NCI-H345 treated with DMSO at 0.1 percent for 48 hours (cell line): ENCODE measurements around the gene THRB.

ENCODE experiments used
- DNase-seq: peaks from one replicate; lab custom pipeline; 2025; ENCODE audit not compliant: unreplicated experiment; lab: John Stamatoyannopoulos, UW

THRB gene

GRCh38 chr3:24492971-24493551 lies 1.6 kb downstream of the THRB start:
- no peak for DNase-seq

DNA sequence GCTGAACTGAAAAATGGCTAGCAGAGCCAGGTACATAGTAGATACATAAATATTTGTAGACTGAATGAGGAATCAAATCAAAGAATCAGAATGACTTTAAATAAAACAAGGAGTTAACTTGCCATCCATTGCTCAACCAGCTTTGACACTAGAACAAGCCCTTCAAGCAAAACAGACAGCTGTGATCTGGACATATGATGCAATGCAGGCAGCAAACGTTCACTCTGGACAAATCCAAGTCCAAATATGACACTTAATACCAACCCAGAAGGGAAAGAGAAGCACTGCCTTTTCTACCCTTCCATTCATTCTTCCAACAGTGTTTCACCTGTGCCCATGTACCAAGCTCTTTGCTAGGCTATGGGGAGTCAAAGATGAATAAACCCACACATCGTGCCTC lies 4.5 kb downstream of the THRB start:
- no peak for DNase-seq

DNA sequence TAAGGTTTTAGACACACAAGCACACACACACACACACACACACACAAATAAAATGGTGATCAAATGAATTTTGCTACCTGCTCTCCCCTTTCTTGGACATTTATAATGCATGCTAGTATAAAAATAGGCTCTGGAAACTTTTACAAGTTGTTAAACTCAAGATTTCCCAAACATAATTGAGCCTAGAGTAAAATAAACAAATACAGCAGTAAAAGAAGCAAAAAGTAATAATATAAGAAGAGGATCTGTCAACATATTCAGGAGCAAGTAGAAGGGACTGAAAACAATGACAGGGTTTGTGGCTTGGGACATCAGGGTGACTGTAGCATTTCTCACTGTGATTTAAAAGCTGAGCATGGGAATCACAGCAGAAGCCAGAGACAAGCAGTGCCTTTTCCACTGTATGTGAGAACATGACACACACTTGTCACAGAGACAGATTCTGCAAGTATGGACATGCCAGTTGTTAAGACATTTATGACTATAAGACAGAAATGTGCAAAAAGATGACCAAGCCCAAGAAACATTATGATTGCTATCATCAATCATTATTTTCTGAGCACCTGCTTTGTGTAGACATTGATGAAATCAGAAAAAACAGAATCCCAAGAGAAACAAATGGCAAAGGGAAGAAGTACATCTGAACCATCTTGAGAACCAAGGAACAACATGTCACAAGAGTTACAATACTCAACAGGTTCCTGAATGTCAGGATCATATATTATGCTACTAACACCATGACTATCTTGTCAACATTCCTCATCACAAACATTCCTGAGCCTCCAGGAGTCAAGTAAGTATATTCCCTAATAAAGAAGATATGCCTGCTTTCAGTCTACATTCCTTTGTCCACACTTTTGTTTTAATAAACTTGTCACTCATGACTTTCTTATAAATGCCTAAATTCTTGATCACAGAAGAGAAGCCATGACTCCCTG lies 7.1 kb downstream of the THRB start:
- DNase-seq: no peak

DNA sequence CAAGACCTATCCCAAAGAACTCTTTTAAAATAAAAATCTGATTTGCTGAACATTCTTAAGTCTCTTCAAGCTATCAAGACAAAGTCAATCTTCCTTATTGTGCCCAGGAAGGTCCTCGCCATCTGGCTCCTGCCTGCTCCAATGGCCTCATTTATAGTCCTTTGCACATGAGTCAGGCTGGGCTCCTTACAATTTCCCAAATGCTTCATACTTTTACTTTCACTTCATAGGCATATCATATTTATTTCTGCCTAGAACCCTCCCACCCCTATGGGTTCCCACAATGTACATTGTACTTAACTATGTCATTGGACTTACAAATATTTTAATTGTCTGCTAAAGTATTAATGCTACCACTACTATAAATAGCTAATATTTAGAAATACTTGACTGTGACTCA lies 9.1 kb downstream of the THRB start:
- no peak for DNase-seq

- DNase-seq: no peak
Observed at GRCh38 chr3:24483873-24484272, 10.8 kb downstream of the THRB start.

DNA sequence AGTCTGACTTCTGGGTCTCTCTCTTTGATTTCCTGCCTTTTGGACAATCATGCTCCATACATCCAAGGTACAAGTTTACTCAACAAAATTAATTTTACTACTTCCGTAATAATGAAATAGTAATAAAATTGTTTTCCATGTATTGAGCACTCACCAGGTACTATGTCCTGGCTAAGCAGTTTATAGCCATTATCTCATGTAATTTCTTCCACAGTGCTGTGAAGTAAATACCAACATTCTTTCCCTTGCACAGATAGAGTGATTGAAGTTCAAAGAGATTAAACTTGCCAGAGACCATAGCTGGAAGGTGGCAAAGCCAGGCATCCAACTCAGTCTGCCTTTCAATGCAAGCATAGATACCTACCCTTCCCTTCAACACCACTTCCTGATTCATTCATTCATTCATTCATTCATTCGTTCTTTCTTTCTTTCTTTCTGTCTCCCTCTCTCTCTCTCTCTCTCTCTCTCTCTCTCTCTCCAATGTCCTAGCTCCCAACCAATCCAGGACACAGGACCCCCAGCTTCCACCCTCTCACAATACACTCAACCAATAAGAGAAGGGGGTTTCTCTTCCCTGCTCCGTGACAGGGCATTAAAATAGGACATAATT lies 12.4 kb downstream of the THRB start:
- no peak for DNase-seq

DNA sequence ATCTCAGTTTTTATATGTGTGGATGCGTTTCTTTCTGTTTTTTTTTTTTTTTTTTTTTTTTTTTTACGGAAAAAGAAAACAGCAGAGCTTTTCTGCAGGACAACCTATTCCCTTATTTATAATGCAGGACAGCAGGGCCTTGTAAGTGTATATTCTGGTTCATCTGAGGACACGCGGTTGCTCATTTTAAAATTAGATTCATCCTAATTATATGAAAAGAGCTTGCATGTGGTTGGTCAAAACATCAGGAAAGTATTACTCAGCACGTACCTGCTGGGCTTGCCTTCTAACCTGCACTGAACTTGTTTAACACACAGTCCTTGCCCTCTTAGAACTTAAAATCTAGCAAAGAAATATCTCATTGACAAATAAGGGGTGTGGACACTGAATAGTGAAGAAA lies 13.5 kb downstream of the THRB start:
- no peak for DNase-seq

GRCh38 chr3:24480497-24480896 lies 14.2 kb downstream of the THRB start:
- no peak for DNase-seq

DNA sequence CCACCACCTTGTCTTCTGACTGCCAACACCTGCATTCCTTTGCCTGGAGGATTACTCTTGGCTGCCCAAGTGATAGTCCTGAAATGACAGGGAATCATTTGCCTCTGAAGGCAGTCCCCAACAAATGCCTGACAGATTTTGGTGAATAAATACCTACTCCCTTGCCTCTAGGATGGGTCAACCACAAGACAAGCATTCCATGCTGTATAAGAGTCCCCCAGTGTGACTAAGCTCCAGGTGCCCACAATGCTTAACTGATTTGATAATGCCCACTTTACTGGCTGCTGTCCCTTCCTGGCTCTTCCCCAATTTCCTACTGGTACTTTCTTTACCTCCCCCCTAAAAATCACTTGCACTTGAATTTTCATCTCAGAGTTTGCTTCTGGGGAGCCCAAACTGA lies 14.8 kb downstream of the THRB start:
- DNase-seq: no peak

DNA sequence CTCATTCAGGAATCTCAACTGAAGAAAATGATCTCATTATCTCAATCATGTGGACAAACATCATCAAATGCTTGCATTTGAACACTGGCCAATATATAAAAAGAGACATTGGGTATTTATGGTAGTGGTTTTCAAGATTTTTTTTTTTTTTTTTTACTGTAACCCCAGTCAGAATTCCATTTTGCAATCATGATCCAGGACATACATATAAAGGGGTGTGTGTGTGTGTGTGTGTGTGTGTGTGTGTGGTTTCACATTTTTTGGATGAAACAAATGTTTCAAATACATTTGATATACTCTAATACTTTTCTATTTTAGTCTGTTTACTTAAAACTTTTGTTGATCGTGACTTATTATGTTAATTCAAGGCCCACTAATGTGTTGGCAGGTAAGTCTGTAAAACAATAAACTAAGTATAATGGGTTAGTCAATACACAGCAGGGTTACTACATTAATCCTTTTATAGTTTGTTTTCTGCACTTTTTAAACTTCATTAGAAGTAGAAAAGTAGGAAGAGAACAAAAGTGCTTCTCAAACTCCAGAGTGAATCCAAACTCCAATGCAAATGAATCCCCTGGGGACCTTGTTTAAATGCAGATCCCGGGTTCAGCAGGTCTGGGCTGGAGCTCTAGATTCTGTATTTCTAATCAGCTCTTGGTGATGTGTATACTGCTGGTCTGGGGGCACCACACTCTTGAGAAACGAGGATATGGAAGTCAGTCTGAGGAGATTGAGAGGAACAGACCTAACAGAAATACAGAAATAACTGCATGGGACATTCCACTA lies 17.6 kb downstream of the THRB start:
- DNase-seq: no peak

DNA sequence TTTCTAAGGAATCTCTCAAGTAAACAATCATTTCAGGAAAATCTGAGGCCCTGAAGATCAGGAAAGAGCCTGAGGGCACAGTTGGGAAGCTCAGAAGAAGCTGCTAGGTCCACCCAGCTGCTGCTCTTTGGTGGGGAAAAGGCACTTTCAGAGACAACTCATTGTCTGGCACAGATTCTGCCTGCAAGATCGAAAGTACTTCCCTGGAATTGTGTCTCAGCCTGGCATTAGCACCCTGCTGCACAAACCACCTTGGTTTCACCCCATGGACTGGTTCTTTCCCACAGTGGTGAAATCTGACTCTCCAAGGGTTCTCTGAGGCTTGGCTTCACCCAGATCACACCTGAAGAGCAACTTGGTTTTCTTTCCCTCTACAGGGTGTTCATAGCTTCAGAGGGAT lies 18.7 kb downstream of the THRB start:
- no peak for DNase-seq

- no peak for DNase-seq
Observed at GRCh38 chr3:24474862-24475261, 19.8 kb downstream of the THRB start.

- DNase-seq: no peak
Observed at GRCh38 chr3:24472358-24472757, 22.3 kb downstream of the THRB start.

- DNase-seq: no peak
Observed at GRCh38 chr3:24471486-24471885, 23.2 kb downstream of the THRB start.

DNA sequence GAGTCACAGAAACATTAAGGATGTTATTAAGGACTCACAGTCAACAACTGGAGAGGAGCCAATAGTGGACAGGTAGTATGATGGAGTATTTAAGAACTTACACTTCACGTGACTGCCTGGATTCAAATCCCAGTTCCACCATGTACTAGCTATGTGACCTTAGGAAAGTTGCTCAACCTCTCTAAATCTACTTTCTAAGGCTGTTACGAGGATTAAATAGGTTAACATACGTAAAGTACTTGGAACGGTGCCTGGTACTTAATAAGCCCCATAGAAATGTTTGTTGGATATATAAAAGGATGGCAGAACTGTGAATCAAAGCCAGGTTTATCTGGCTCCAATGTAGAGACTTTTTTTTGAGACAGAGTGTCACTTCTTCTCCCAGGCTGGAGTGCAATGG lies 24.4 kb downstream of the THRB start:
- DNase-seq: no peak

- no peak for DNase-seq
Observed at GRCh38 chr3:24464389-24464788, 30.3 kb downstream of the THRB start.

DNA sequence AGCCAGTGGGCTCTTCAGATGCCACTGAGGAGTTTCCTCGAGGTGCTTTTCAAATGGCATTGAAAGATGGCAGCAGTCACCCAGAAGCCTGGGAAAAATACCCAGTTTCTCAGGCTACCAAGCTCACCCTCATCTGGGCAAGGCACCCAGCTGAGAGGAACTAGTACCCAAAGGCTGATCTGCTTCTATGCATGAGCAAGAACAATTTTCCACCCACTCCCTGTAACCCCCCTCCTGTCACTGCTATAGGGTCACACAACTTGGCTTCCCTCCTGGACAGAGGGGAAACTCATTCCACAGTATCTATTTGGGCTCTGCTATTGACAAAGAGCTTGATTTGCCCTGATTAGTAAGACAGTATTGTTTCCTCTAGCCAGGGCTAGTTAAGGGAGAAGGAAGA lies 31.9 kb downstream of the THRB start:
- DNase-seq: no peak

- DNase-seq: no peak
Observed at GRCh38 chr3:24460974-24461373, 33.7 kb downstream of the THRB start.

DNA sequence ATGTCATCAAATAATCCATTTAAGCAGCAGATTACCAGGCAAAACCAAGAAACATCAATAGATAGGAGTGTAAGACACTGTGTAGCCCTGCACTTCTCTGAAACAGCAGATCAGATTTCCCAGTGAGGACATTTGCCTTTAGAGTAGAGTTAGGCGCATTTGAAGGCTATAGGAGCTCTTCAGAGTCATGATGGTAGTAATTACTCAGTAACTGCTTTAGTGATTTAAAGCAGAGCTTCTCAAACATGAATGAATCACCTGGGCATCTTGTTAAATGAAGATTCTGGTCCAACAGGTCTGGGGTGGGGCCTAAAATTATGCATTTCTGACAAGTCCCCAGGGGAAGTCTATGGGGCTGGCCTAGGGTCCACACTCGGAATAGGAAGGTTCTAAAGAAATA lies 36.9 kb downstream of the THRB start:
- DNase-seq: no peak

GRCh38 chr3:24454856-24455255 lies 39.8 kb downstream of the THRB start:
- no peak for DNase-seq

DNA sequence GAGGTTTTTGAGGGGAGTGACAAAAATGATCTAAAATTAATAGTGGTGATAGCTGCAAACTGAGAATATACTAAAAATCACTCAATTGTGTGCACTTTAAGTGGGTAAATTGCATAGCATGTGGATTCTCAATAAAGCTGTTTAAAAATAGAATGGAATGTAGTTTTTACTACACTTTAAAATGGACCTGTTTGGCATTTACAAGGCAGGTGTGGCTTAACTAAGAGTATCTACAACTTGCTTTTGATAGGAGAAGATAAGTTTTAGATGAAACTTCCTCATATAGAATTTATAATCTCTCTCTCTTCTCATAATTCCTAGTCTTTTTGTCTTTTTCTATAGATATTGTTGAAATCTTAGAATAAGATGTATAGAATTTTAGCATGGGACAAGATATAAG lies 40.3 kb downstream of the THRB start:
- DNase-seq: no peak
